ENCODE results near the gene TMTC3.

The TMTC3 gene

GRCh38 chr12:88194868-88195267 lies 52.8 kb downstream of the TMTC3 start:
- H3K27me3 ChIP-seq (ENCODE audit: insufficient read depth, poor library complexity, severe bottlenecking), result no peaks in the 10 kb centered on the region
- H3K4me1 ChIP-seq (ENCODE audit: insufficient read depth, poor library complexity, severe bottlenecking), result no peaks in the 10 kb centered on the region
- H3K9me3 ChIP-seq (ENCODE audit: severe bottlenecking), result no peaks in the 10 kb centered on the region
- no peak overlapping the region for H3K27ac ChIP-seq (ENCODE audit: poor library complexity, severe bottlenecking)
- TF ChIP-seq CTCF (IDR thresholded peaks at IDR 0.05; ENCODE audit: poor library complexity, severe bottlenecking), result no peak
- no peak for ATAC-seq (ENCODE audit: low read depth)
- no peak for DNase-seq (ENCODE audit: low spot score)
- H3K36me3 ChIP-seq (ENCODE audit: low read depth), result peaks cover 43% of the 10 kb centered on the region
- H3K4me3 ChIP-seq (ENCODE audit: severe bottlenecking), result no peak overlapping the region

- no peak for TF ChIP-seq CTCF (IDR thresholded peaks at IDR 0.05; ENCODE audit: poor library complexity, severe bottlenecking)
- peaks cover 3% of the 10 kb centered on the region for H3K27me3 ChIP-seq (ENCODE audit: insufficient read depth, poor library complexity, severe bottlenecking)
- DNase-seq (ENCODE audit: low spot score), result no peak
- no peak for ATAC-seq (ENCODE audit: low read depth)
- H3K4me3 ChIP-seq (ENCODE audit: severe bottlenecking), result no peak overlapping the region
- peaks cover 14% of the 10 kb centered on the region for H3K36me3 ChIP-seq (ENCODE audit: low read depth)
- H3K27ac ChIP-seq (ENCODE audit: poor library complexity, severe bottlenecking), result no peak overlapping the region
- no peaks in the 10 kb centered on the region for H3K9me3 ChIP-seq (ENCODE audit: severe bottlenecking)
- no peaks in the 10 kb centered on the region for H3K4me1 ChIP-seq (ENCODE audit: insufficient read depth, poor library complexity, severe bottlenecking)
These were observed 57.9 kb downstream of the TMTC3 start for GRCh38 chr12:88200029-88200428.

GRCh38 chr12:88202500-88202899 lies 60.4 kb downstream of the TMTC3 start:
- no peak for TF ChIP-seq CTCF (IDR thresholded peaks at IDR 0.05; ENCODE audit: poor library complexity, severe bottlenecking)
- Histone ChIP-seq H3K4me3 (ENCODE audit: severe bottlenecking) (no peak overlapping the region), H3K27me3 (ENCODE audit: insufficient read depth, poor library complexity, severe bottlenecking) (peaks cover 3% of the 10 kb centered on the region), H3K9me3 (ENCODE audit: severe bottlenecking) (no peaks in the 10 kb centered on the region), H3K36me3 (ENCODE audit: low read depth) (no peaks in the 10 kb centered on the region), H3K4me1 (ENCODE audit: insufficient read depth, poor library complexity, severe bottlenecking) (no peaks in the 10 kb centered on the region), H3K27ac (ENCODE audit: poor library complexity, severe bottlenecking) (no peak overlapping the region)
- ATAC-seq (ENCODE audit: low read depth) (no peak), DNase-seq (ENCODE audit: low spot score) (no peak)

GRCh38 chr12:88206601-88207000 lies 64.5 kb downstream of the TMTC3 start:
- TF ChIP-seq CTCF (IDR thresholded peaks at IDR 0.05; ENCODE audit: poor library complexity, severe bottlenecking), result no peak
- H3K9me3 ChIP-seq (ENCODE audit: severe bottlenecking), result no peaks in the 10 kb centered on the region
- no peak overlapping the region for H3K4me3 ChIP-seq (ENCODE audit: severe bottlenecking)
- no peaks in the 10 kb centered on the region for H3K36me3 ChIP-seq (ENCODE audit: low read depth)
- DNase-seq (ENCODE audit: low spot score) (no peak), ATAC-seq (ENCODE audit: low read depth) (no peak)
- H3K4me1 ChIP-seq (ENCODE audit: insufficient read depth, poor library complexity, severe bottlenecking), result no peaks in the 10 kb centered on the region
- no peak overlapping the region for H3K27ac ChIP-seq (ENCODE audit: poor library complexity, severe bottlenecking)
- no peaks in the 10 kb centered on the region for H3K27me3 ChIP-seq (ENCODE audit: insufficient read depth, poor library complexity, severe bottlenecking)

- no peak for TF ChIP-seq CTCF (IDR thresholded peaks at IDR 0.05; ENCODE audit: poor library complexity, severe bottlenecking)
- H3K4me3 ChIP-seq (ENCODE audit: severe bottlenecking), result no peak overlapping the region
- no peak overlapping the region for H3K27ac ChIP-seq (ENCODE audit: poor library complexity, severe bottlenecking)
- DNase-seq (ENCODE audit: low spot score) (no peak), ATAC-seq (ENCODE audit: low read depth) (no peak)
- no peaks in the 10 kb centered on the region for H3K27me3 ChIP-seq (ENCODE audit: insufficient read depth, poor library complexity, severe bottlenecking)
- no peaks in the 10 kb centered on the region for H3K36me3 ChIP-seq (ENCODE audit: low read depth)
- H3K4me1 ChIP-seq (ENCODE audit: insufficient read depth, poor library complexity, severe bottlenecking), result no peaks in the 10 kb centered on the region
- H3K9me3 ChIP-seq (ENCODE audit: severe bottlenecking), result no peaks in the 10 kb centered on the region
These were observed 66.0 kb downstream of the TMTC3 start for GRCh38 chr12:88207921-88208620.
